Large intestine (tissue), 3 donors: Measurements from ENCODE around the gene GRK7. TPM values are rescaled to one million over a fixed set of nuclear protein-coding genes. Genes with fewer than 3 reads are reported as not detected.
"Not testable (repeated sequence)": the region's sequence is repeated elsewhere in the genome, so short reads cannot be mapped to it uniquely, and the experiment has no call there.

ENCODE experiments used
- DNase-seq, 2 donors: peaks; one replicate each; pipeline versions ENCODE4 v3.0.0 to v3.0.0-alpha.2; 2013
- H3K27ac ChIP-seq: one replicate; pipeline ENCODE4 v1.5.1; 2013; ENCODE audit warnings: low read length
- H3K27me3 ChIP-seq: 2 replicates; pipeline ENCODE4 v1.6.1; 2013; ENCODE audit warnings: low read length; ENCODE audit not compliant: control insufficient read depth, insufficient read depth
- H3K36me3 ChIP-seq: 2 replicates; pipeline ENCODE4 v1.6.1; 2013; ENCODE audit warnings: low read length; ENCODE audit not compliant: control insufficient read depth, insufficient read depth
- H3K4me1 ChIP-seq: one replicate; pipeline ENCODE4 v1.6.1; 2013; ENCODE audit warnings: low read length; ENCODE audit not compliant: control insufficient read depth, insufficient read depth
- H3K4me3 ChIP-seq: one replicate; pipeline ENCODE4 v1.5.1; 2013; ENCODE audit warnings: low read length
- H3K9me3 ChIP-seq: one replicate; pipeline ENCODE4 v1.6.1; 2013; ENCODE audit warnings: mild to moderate bottlenecking, low read depth, low read length, moderate library complexity; ENCODE audit not compliant: control insufficient read depth
- WGBS: methylation state at CpG from one replicate; pipeline ENCODE4 v1.1.5; 2013; ENCODE audit warnings: low lambda C conversion rate; ENCODE audit not compliant: insufficient coverage; 5-methylcytosine and 5-hydroxymethylcytosine counted together
- polyA plus RNA-seq: library from polyadenylated mRNA; unstranded; fragments of 120-200 nt; gene quantifications from one replicate; pipeline ENCODE4 v1.2.1, GENCODE V29; 2013

Gene GRK7
- polyA plus RNA-seq, 1 donor, result not detected

DNA sequence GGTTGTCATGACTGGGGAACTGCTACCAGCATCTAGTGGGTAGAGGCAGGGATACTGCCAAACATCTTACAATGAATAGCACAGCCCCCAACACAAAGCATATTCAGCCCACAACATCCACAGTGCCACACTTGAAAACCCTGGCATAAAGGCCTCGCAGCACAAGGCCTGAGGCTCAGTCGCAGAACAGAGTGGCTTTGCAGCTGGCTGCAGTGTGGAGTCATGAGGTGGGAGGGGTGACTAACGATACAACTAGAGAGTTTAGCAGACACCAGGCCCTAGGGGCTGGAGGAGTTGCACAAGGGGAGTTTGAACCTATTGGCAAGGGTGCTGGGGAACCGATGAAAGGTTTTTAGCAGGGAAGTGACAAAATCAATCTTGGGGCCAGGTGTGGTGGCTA is 32.1 kb downstream of the GRK7 start:
- Histone ChIP-seq H3K4me3 (no peak overlapping the region), H3K4me1 (peaks cover 16% of the 10 kb centered on the region), H3K36me3 (no peaks in the 10 kb centered on the region), H3K27ac (no peak overlapping the region), H3K9me3 (no peaks in the 10 kb centered on the region), H3K27me3 (no peaks in the 10 kb centered on the region)
- WGBS, result no CpG with 5 or more reads among the region's 4 CpGs
- no peak for DNase-seq

DNA sequence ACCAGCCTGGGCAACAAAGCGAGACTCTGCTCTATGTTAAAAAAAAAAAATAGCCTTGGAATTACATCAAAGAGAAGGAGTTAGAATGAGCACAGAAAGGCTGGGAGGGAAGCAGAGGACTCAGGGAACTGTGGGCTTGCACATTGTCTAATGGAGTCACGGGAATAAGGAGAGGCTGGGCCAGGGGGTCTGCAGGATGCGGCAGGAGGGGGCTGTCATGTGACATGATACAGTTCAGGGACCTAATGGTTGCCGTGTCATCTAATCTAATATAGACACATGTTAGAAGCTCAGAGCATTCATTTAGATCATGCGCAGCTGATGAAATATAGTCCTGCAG is 32.5 kb downstream of the GRK7 start:
- H3K36me3 ChIP-seq, result no peaks in the 10 kb centered on the region
- no peaks in the 10 kb centered on the region for H3K9me3 ChIP-seq
- no peak overlapping the region for H3K4me3 ChIP-seq
- DNase-seq, result no peak
- no peak overlapping the region for H3K27ac ChIP-seq
- H3K4me1 ChIP-seq, result peaks cover 16% of the 10 kb centered on the region
- WGBS, result 100% methylated on average over 1 of the region's 5 CpGs
- no peaks in the 10 kb centered on the region for H3K27me3 ChIP-seq

DNA sequence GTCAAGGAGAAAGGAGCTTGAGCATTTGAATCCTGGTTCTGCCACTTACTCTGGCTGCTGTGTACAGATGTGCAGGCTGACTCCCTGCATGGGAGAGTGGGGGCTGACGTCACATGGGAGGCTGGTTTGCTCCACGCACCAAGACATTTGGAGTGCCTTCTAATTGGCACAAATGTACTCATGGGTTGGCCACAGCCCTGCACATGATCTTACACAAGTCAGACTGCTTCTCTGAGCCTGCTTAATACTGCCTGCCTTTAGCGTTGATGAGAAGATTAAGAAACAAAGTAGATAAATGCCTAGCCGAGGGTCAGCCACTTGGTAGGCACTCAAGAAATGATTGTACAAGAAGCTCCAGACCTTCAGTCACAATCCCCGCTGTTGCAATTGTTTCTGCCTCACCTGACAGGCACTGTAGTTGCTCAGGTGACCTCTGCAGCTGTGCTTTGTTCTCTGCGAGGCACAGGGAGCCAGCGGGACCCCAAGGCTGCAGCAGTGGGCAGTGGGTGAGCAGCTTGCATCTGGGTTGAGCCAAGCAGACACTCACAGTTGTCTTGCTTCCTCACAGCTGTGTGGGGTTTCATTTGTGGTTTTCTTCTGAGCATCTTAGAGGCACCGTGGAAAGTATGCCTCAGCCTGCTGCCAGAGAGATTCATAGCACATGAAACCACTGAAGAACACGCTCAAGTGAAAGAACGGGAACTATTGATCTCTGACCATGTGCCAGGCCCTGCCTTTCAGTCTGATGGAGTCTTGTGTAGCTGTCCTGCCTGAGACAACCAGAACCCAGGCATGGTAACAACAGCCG is 33.1 kb downstream of the GRK7 start:
- peak in 1 of 2 donors; percentile 17 for DNase-seq
- H3K36me3 ChIP-seq, result no peaks in the 10 kb centered on the region
- no peak overlapping the region for H3K4me3 ChIP-seq
- H3K27ac ChIP-seq, result peak overlapping the region; percentile 50
- no peaks in the 10 kb centered on the region for H3K27me3 ChIP-seq
- peaks cover 16% of the 10 kb centered on the region for H3K4me1 ChIP-seq
- no CpG with 5 or more reads among the region's 11 CpGs for WGBS
- peaks cover 5% of the 10 kb centered on the region for H3K9me3 ChIP-seq

DNA sequence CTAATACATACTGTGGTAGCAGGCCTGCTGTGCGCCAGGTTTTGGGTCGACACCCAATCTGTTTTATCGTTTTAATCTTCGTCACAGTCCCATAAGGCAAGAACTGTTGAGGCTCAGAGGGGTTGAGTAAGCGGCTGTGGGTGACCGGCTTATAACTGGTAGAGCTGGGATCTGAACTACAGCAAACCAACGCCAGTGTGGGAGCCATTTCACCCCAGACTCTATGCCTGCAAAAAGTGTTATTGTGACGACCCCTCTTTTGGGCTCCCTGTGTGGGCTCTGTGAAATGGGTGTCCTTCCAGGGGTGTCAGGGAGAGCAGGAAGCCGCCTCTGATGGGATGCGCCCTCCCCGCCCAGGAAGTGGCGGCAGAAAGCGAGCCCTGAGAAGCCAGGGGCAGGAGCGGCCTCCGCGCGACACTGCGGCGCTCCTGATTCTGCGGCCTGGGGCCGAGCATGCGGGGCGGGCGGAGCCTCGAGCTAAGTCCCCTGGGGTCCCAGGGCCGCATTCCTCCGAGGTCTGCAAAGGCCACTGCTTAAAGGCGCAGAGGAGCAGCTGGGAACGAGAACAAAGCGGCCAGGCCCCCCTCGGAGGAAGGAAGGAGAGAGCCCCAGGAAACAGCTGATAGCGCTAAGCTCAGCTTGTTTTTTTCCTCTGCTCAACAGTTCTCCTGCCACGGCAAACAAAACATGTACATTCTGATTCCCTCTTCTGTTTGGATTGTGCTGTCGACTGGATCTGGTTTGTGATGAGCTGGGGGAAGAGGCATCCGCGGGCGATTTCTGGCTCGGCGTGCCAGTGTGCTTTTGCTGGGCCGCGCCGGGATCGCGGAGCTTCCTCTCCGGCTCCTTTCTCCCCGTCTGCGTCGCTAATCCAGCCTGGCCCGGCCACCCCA is 33.9 kb downstream of the GRK7 start:
- peaks cover 16% of the 10 kb centered on the region for H3K4me1 ChIP-seq
- peak overlapping the region; percentile 48 for H3K4me3 ChIP-seq
- peak in 1 of 2 donors; percentile 73 for DNase-seq
- H3K9me3 ChIP-seq, result peaks cover 6% of the 10 kb centered on the region
- WGBS, result no CpG with 5 or more reads among the region's 49 CpGs
- H3K27me3 ChIP-seq, result no peaks in the 10 kb centered on the region
- peak overlapping the region; percentile 50 for H3K27ac ChIP-seq
- H3K36me3 ChIP-seq, result no peaks in the 10 kb centered on the region

DNA sequence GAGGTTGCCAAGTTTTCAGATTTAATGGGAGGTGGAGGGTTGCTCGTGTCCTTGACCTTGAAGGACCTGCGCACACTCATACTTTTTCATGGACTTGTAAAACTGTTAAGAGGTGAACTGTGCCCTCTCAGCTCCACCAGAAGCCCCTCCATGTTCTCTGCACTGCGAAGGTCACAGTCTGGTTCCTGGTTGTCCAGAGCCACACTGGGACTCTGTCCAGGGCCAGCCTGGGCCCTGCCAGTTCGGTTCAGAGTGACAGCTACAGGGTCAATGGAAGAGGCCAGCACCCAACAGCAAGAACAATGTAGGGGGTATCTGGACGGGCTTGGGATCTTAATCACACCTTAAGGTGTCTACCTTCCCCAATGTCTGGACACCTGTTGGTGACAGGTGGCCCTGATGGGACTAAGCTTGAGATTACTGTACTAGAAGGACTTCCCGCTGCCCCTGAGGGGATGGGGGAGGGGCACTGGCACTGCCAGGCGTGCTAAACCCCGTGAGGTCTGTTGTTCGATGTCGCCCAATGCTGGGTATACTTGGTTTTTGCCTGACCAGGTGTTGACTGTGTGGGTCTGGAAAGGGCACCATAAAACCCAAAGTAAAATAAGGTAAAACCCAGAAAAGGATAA is 34.7 kb downstream of the GRK7 start:
- no CpG with 5 or more reads among the region's 10 CpGs for WGBS
- Histone ChIP-seq H3K27ac (peak overlapping the region; percentile 50), H3K4me1 (peaks cover 16% of the 10 kb centered on the region), H3K9me3 (peaks cover 6% of the 10 kb centered on the region), H3K4me3 (peak overlapping the region; percentile 48), H3K36me3 (no peaks in the 10 kb centered on the region), H3K27me3 (no peaks in the 10 kb centered on the region)
- DNase-seq, result peak in 1 of 2 donors; percentile 10

DNA sequence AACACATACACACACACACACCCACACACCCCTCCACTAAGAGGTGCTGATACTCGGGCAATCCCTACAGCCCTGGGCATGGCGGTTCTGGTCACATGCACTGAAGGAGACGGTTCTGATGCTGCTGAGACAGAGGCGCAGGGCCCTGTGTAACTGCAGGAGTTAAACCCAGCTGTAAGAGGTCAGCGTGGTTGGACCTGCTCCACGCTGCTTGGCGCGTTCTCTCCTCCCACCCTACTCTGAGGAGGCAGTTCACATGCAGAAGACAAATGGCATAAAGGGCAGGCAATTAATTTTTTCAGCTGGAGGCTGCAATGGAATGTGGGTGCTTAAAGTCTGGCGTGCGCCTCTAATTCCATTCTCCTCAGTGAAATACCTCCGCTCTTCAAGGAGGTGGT is 35.2 kb downstream of the GRK7 start:
- Histone ChIP-seq H3K9me3 (peaks cover 6% of the 10 kb centered on the region), H3K27me3 (no peaks in the 10 kb centered on the region), H3K4me1 (peaks cover 16% of the 10 kb centered on the region), H3K27ac (no peak overlapping the region), H3K4me3 (no peak overlapping the region), H3K36me3 (no peaks in the 10 kb centered on the region)
- peak in 1 of 2 donors; percentile 19 for DNase-seq
- no CpG with 5 or more reads among the region's 11 CpGs for WGBS

DNA sequence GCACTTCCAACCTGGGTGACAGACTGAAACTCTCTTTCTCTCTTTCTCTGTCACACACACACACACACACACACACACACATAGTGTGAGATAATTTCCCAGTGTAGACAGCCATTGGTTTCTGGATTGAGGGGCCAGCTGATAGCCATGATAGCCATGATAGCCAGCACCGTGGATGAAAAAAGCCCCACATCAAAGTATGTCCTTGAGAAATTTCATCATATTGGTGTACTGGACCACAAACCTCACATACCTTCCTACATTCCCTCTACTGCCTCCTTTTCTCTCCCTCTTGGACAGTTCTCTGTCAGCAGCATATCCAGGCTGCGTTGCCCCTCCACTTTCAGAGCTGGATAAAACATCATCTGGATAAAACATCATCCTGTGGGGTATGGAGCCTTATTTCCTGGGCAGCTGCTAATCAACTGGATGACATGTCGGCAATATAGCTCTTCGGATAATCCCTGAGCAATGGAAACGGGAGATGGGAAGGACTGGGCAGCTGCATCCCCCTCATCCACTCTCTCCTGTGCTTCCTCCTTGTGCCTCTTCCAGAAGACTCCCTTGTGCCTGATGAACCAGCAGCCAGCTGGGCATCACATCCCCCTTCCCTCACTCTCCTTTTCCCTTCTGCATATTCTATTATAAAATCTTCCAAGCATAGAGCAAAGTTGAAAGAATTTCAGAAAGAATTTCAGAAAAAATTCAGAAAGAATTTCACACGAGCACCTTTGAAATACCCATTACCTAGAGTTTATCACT is 39.3 kb downstream of the GRK7 start:
- WGBS, result 100% methylated on average over 1 of the region's 6 CpGs
- no peak overlapping the region for H3K4me3 ChIP-seq

DNA sequence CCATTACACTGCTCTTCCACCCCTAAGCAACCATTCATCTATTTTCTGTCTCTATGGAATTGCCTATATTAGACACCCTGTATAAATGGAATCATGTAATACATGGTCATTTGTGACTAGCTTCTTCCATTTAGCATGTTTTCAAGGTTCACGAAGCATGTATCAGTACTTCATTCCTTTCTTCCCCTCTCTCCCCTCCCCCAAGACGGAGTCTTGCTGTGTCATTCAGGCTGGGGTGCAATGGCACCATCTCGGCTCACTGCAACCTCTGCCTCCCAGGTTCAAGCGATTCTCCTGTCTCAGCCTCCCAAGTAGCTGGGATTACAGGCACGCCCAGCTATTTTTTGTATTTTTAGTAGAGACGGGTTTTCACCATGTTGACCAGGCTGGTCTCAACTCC is 40.3 kb downstream of the GRK7 start:
- not testable (repeated sequence) for H3K4me3 ChIP-seq, H3K36me3 ChIP-seq, H3K27ac ChIP-seq, H3K9me3 ChIP-seq, DNase-seq, H3K27me3 ChIP-seq, H3K4me1 ChIP-seq
- WGBS, result 60% methylated on average over 1 of the region's 6 CpGs

More for the DNA sequence above, 39.3 kb downstream of the GRK7 start:
- Histone ChIP-seq H3K4me1 (peaks cover 10% of the 10 kb centered on the region), H3K27ac (no peak overlapping the region), H3K27me3 (no peaks in the 10 kb centered on the region), H3K9me3 (peaks cover 6% of the 10 kb centered on the region), H3K36me3 (no peaks in the 10 kb centered on the region)
- no peak for DNase-seq

DNA sequence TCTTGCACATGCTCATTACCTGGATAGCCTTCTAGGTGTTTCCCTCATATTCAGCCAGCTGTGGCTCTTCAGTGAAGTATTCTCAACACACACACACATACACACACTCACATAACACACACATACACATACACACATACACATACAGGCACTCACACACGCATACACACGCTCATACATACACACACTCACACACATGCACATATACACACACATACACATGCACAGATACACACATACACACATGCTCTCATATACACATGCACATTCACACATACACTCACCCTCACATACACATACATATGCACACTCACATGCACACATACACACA is 41.2 kb downstream of the GRK7 start:
- Histone ChIP-seq H3K36me3 (no peaks in the 10 kb centered on the region), H3K27ac (no peak overlapping the region), H3K4me1 (peaks cover 5% of the 10 kb centered on the region), H3K4me3 (no peak overlapping the region), H3K27me3 (no peaks in the 10 kb centered on the region), H3K9me3 (peaks cover 6% of the 10 kb centered on the region)
- no CpG with 5 or more reads among the region's 2 CpGs for WGBS
- no peak for DNase-seq
